K562 (cell line): ENCODE results near the gene SCYL1. TPM values are rescaled to one million over a fixed set of nuclear protein-coding genes. Genes with fewer than 3 reads are reported as not detected.

ENCODE experiments used
- AFF1 ChIP-seq, 2 experiments: fragments of 450-650 bp; IDR thresholded peaks; 2 replicates each; pipeline ENCODE4 v1.6.1; 2018; ENCODE audit warnings: mild to moderate bottlenecking in 2 of 2, low read depth in 1 of 2; ENCODE audit not compliant: partially characterized antibody in 2 of 2
- ATF6 ChIP-seq: sonication (generic); formaldehyde crosslinking; IDR thresholded peaks from 2 replicates; pipeline ENCODE4 v1.4.0; 2020; ENCODE audit warnings: mild to moderate bottlenecking, missing genetic modification reagents
- FOSL1 ChIP-seq: fragments of 200-800 bp; sonication (Bioruptor generic); conservative IDR thresholded peaks from 2 replicates; pipeline ENCODE4 v1.6.1; 2016; ENCODE audit warnings: missing genetic modification characterization, missing compliant biosample characterization
- GABPB2 ChIP-seq: fragments of 250-450 bp; sonication (Bioruptor Pico); conservative IDR thresholded peaks from 2 replicates; pipeline ENCODE4 v1.5.1; 2021; ENCODE audit warnings: mild to moderate bottlenecking
- MAZ ChIP-seq, 2 experiments: fragments of 450-650 bp in 1 of 2; sonication (generic) in 1 of 2; formaldehyde crosslinking; IDR thresholded peaks in 1 of 2; conservative IDR thresholded peaks in 1 of 2; 2 replicates each; pipeline versions ENCODE4 v1.4.0 to v1.5.0; 2020; ENCODE audit warnings: mild to moderate bottlenecking in 1 of 2, missing genetic modification reagents in 1 of 2
- POLR2B ChIP-seq: fragments of 450-650 bp; IDR thresholded peaks from 2 replicates; pipeline ENCODE4 v1.6.1; 2018; ENCODE audit warnings: low read depth; ENCODE audit not compliant: partially characterized antibody
- SMAD1 ChIP-seq: fragments of 150-350 bp; IDR thresholded peaks from 2 replicates; pipeline ENCODE4 v1.6.1; 2014; ENCODE audit warnings: low read length, low read depth; ENCODE audit not compliant: partially characterized antibody
- ZFP36 ChIP-seq: fragments of 150-350 bp; IDR thresholded peaks from 2 replicates; pipeline ENCODE4 v1.6.1; 2018; ENCODE audit warnings: low read length, low read depth; ENCODE audit not compliant: partially characterized antibody
- ZNF184 ChIP-seq: sonication (generic); formaldehyde crosslinking; IDR thresholded peaks from 2 replicates; pipeline ENCODE4 v1.5.0; 2020; ENCODE audit warnings: missing genetic modification reagents
- polyA plus RNA-seq, 8 experiments: library from polyadenylated mRNA; depleted of rRNA in 4 of 8; stranded (reverse) in 5 of 8; unstranded in 3 of 8; fragments of >200 nt; fragmentation: Nextera tagmentation in 2 of 8; fragmentation: Illumina TruSeq in 1 of 8; extraction: Ambion mirVana in 2 of 8; extraction: Trizol in 1 of 8; gene quantifications; 2 replicates each; pipeline versions ENCODE4 v1.2.1 to v1.2.3, GENCODE V29; 2011 to 2014; ENCODE audit warnings: inconsistent platforms in 1 of 8, missing spikeins in 1 of 8
- total RNA-seq, 7 experiments: library from RNA; depleted of rRNA in 6 of 7; stranded (reverse); fragments of >200 nt in 6 of 7; fragmentation: Illumina TruSeq in 2 of 7; extraction: Trizol in 2 of 7; gene quantifications; 2 replicates each; pipeline versions ENCODE4 v1.2.1 to v1.2.3, GENCODE V29; 2011 to 2021; ENCODE audit warnings: low replicate concordance in 1 of 7
- TF ChIP-seq, protein P1 (sequence below): IDR thresholded peaks from 2 replicates; pipeline ENCODE4 v1.6.1; 2014; ENCODE audit warnings: antibody characterized with exemption

Gene SCYL1
- total and polyA plus RNA-seq, 9 of the 15 experiments (the other 6 are each of a cell fraction or from before 2014, with no cell fraction given), result 1.9 to 145 (median 57.6) TPM

GRCh38 chr11:65574109-65574810 is 49.4 kb downstream of the SCYL1 start (continued):
- TF ChIP-seq AFF1 (IDR thresholded peaks at IDR 0.05; ENCODE audit: low read depth in 1 of 2, partially characterized antibody in 2 of 2) (no peak), FOSL1 (tag) (peak; percentile 72), MAZ (CRISPR knock-in tag; conservative IDR thresholded peaks at IDR 0.05 in 1 of 2, IDR thresholded peaks at IDR 0.05 in 1 of 2) (peak; percentile 96 to 99), SMAD1 (no peak), ZNF184 (CRISPR knock-in tag) (no peak), GABPB2 (CRISPR knock-in tag) (no peak), POLR2B (peak; percentile 42), ATF6 (CRISPR knock-in tag) (no peak), ZFP36 (peak; percentile 41)
- TF ChIP-seq, protein P1, sequence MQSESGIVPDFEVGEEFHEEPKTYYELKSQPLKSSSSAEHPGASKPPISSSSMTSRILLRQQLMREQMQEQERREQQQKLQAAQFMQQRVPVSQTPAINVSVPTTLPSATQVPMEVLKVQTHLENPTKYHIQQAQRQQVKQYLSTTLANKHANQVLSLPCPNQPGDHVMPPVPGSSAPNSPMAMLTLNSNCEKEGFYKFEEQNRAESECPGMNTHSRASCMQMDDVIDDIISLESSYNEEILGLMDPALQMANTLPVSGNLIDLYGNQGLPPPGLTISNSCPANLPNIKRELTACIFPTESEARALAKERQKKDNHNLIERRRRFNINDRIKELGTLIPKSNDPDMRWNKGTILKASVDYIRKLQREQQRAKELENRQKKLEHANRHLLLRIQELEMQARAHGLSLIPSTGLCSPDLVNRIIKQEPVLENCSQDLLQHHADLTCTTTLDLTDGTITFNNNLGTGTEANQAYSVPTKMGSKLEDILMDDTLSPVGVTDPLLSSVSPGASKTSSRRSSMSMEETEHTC, result 0 out of 2 replicates have a peak, but pooled peaks have one; percentile 14
